CD4-positive, alpha-beta T cell treated with Interleukin-21 for 1 hour (primary cell): ENCODE data around the gene FMO1.
A peak's percentile ranks its signal among the peaks of the same experiment; 100 is the strongest.
"Not testable (repeated sequence)": the region's sequence is repeated elsewhere in the genome, so short reads cannot be mapped to it uniquely, and the experiment has no call there.

ENCODE experiments used
- DNase-seq: peaks from one replicate; pipeline ENCODE4 v3.0.0-alpha.2; 2020

FMO1 gene

DNA sequence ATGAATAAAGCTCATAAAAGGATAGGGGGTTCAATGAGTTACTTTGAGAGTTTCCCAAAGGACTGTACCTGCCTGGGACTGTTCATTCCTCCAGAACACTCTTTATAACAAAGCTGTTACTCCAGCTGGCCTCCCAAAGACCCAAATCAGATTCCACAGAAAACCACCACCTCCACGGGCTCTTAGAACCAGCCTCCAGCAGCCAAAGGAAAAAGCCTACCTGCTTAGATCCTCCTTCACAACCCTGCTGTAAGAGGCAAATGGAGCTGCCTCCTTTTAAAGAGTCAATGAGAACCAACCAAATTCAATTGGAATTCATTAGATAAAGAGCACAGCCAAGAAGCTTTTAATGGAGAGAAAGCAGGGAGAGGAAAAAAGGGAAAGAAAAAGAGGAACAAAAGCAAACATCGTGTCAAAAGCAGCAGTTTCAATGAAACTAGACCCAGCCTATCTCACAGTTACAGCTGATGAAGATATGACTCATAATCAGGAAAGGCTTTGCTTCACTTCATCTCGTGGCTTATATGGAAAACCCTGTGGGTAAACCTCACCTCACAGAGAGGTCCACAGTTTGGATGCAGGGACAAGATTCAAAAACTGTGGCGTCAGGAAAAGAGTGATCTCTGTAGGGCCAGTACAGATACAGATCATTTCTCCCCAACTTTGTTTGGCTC, 37.9 kb downstream of the FMO1 start:
- DNase-seq, result no peak

DNA sequence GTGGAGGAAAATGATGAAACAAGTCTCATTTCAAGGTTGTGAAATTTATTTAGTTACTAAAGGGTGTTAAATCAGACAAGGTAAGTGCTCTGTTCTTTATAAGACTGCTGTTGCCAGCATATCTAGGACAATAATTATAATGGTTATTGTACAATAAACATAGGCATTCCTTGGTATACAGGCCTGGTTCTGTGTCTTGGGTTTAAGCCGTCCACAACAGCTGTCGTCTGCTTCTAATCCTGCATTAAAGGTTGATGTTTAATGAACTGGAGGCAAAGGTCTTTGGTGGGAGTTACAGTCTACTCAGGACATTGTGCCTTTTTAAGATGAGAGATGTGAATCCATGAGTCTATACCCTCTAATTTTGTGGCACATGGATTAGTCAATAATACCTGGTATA, 42.3 kb downstream of the FMO1 start:
- DNase-seq, result no peak

DNA sequence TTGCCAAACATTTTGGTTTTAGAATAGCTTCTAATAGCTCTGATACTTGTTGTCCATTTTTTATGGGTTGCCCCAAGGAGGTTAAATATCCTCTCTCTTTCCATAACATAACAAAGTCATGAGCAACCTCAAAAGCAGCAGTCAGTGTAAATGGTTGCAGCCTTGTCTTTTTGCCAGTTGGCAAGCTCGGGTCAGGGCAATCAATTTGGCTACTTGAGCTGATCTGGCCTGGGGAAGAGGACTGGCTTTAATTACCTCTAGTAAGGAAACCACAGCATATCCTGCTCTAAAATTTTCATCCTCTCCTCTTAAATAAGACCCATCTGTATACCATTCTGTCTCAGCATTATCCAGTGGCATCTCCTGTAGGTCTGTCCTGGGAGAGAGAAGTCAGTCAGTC, 44.5 kb downstream of the FMO1 start:
- DNase-seq, result no peak

DNA sequence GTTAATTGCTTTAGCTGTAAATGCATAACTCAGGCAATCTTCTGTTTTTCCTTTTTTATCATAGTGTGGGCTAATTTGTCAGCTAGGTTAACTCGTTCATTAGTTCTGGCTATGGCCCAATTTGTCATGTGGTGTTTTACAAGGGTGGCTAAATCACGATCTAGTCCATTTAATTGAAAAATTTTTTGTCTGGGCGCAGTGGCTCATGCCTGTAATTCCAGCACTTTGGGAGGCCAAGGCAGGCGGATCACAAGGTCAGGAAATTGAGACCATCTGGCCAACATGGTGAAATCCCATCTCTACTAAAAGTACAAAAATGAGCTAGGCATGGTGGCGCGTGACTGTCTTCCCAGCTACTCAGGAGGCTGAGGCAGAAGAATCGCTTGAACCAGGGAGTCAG, 47.1 kb downstream of the FMO1 start:
- not testable (repeated sequence) for DNase-seq

DNA sequence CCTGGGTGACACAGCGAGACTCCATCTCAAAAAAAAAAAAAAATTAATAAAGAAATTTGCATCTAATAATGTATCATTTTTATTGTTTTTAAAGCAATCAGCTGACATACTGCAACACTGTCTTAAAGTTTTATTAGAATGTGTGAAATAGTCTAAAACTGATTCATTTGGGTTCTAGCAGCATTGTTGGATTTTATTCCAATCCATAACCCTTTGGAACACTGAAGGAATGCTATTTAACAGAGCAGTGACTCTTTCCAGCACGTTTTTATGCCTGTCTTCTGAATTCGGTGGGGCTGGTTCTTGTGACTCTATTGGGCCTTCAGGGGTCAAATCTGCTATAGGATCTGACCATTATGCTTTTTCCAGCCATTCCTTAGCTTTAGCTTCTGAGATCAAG, 47.5 kb downstream of the FMO1 start:
- no peak for DNase-seq

DNA sequence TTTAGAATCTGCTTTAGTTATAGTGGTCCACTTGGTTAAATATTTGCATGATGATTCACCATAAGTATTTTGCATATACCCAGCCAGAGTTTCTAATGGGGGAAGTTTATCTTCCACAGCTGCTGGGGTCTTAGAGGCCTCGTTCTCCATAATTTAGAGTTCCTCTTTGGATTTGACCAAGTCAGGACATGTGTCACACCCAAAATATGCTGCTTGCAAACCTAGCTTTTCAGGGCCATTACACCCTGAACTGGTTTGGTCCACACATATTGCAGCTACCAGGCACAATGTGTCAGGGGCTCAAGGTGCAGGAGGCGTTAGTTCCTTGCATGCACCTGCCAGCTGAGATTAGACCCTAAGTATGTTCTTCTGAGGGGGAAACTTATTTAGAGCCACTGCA, 48.6 kb downstream of the FMO1 start:
- DNase-seq, result no peak

DNA sequence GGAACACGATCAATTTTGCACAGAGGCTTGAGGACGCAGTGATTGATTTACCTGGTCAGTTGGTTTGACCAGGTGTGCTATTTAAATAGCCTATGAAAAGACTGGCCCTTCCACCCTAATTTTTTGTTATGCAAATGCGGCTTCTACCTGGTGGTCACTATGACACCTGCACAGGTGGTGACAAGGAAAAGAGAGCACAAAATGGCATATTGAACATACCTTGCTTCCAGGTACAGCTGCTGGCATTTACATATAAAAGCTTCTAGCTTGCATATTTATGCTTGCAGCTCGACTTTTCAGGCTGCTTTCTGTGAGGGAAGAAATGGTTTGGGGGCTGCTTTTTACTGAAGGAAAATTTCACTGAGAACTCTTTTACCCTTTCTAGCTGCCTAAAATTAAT, 50.4 kb downstream of the FMO1 start:
- no peak for DNase-seq

DNA sequence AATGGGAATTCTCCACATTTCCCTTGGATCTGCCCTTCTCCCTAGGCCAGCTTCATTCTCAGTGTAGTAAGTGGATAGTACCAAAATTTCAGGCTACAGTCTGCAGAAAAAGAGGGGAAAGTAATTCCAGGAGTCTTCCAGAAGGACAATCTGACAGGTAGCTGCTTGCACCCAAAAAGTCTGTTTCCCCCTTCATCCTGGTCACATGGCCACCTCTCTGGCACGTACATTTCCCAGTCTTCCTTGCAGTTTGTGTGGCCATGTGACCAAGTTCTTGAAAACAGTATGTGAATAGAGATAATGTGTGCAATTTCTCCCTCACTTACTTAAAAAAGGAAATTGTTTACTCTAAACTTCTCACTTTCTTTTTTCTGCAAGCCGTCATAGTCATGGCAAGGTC, 51.0 kb downstream of the FMO1 start:
- DNase-seq, result no peak

DNA sequence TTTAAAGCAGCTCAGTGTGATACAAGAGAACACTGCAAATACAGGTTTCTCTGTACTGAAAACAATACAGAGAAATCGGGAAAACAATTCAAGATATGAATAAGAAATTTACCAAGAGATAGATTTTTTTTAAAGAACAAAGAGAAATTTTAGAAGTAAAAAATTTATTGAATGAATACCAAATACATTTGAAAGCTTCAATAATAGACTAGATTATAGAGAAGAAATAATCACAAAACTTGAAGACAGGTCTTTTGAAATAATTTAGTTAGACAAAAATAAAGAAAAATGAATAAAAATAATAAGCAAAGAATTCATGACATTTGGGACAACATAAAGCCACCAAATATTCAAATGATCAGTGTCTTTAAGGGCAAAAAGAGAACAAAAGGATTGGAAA, 52.1 kb downstream of the FMO1 start:
- no peak for DNase-seq

DNA sequence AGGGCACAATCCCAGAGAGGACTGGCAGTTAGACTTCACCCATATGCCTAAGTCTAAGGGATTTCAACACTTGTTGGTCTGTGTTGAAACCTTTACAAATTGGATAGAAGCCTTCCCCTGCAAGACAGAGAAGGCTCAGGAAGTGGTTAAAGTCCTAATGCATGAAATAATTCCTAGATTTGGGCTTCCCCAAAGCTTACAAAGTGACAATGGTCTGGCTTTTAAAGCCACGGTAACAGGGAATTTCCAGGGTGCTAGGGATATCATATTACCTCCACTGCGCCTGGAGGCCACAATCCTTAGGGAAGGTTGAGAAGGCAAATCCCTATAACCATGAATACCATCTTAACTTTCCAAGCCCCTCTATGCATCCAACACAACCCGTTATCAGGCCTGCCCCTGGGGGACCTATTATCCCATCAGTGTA, 62.4 kb downstream of the FMO1 start:
- no peak for DNase-seq

DNA sequence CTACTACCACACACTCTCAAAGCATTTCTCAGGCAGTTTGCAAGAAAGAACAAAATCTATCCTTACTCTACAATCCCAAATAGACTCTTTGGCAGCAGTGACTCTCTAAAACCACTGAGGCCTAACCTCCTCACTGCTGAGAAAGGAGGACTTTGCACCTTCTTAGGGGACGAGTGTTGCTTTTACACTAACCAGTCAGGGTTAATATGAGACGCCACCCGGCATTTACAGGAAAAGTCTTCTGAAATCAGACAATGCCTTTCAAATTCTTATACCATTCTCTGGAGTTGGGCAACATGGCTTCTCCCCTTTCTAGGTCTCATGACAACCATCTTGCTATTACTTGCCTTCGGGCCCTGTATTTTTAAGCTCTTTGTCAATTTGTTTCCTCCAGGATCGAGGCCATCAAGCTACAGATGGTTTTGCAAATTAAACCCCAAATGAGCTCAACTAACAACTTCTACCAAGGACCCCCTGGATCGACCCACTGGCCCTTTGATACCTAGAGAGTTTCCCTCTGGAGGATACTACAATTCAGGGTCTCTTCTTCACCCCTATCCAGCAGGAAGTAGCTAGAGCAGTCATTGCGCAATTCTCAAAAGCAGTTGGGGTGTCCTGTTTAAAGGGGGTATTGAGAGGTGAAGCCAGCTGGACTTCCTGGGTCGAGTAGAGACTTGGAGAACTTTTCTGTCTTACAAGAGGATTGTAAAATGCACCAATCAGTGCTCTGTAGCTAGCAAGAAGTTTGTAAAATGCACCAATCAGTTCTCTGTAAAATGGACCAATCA, 63.7 kb downstream of the FMO1 start:
- no peak for DNase-seq

DNA sequence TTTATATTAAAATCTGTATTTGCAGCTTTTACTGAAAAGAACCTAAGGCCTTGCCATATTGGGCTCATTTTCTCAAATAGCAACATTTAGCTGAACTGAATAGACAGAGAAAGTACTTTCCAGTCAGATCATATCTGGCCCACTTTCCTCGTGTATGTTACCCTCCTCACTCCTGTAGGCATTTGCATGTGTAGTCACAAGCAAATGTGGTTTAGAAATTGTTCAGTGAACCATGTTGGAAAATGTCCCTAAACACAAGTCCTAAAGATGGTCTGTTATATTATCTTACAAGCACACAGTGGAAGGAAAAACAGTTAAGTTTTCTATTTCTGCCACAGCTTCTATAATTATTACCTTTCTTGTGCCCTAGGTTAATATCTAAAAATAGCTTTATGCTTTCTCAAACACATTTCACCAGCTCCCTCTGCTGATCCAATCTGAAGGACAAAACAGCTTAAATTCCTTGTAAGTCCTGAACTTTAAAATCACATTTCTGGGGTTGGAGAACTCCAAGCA, 65.1 kb downstream of the FMO1 start:
- DNase-seq, result no peak

DNA sequence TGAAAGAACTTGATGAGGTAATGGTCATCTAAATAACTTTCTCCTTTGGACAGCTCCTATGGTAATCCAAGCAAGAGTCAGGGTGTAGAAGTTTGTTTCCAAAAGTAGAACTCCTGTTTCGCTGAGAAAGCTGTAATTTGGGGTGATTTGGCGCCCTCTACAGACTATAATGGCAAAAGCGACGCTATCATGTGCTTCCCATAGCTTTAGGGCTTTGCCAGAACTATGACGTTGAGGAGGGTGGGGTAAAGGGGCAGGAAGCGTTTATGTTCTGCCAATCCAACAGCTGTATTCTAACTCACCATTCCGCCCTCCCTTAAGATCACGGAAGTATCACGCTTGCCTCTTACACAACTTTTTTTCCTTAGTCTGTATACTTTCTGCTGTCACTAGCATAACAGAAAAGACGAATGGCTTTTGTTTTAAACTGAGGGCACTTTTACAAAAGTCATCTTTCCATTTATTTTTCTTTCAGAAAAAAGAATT, 65.6 kb downstream of the FMO1 start, which contains the start of gene FMO4:
TSS of gene FMO4 (plus strand) at position 349 of the 486 bp plus-strand sequence. CDS start 5,643 bp downstream, outside the sequence.
- peak; percentile 95 for DNase-seq

DNA sequence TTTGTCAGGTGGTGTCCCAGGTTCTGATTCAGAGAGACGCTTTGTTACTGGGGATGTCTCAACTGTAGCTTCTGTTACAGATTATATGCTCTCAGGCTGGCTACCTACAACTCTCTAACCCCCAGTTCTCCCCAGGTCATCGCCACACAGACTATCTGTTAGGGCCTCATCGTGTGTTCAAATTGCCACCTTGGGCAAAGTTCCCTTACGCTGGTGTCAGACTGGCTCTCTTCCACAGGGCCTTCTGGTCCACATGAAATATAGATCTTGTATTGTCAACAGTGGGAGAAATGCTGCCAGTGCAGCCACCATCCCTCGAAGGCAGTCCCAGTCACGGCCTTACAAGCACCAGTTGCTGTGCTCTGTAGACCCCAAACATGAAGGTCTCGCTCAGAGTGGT, 81.0 kb downstream of the FMO1 start:
- no peak for DNase-seq

DNA sequence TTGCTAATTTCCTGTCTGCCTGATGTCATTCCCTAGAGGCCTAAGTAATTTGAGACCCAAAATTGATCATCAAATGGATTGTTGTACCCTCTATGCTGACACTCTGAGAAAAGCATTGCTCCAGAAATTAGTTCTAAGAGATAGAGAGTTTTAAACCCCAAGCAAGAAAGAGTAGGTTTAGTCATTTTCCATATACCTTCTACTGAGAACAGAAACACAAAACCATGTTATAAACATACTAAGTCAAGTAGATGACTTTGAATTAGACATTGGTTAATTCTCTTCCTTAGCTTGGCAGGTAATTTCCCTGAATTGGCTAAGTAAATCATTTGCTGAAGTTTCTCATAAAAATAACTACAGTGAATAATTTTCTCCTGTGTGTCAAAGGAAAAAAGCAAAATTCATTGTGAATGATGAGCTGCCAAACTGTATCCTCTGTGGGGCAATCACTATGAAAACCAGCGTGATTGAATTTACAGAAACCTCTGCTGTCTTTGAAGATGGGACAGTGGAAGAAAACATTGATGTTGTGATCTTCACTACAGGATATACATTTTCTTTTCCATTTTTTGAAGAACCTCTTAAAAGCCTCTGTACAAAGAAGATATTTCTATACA, 85.8 kb downstream of the FMO1 start:
- no peak for DNase-seq
